H1 (cell line): ENCODE measurements around the gene EHBP1. TPM values are rescaled to one million over a fixed set of nuclear protein-coding genes. Genes with fewer than 3 reads are reported as not detected.
A peak's percentile ranks its signal among the peaks of the same experiment; 100 is the strongest.

ENCODE experiments used
- EP300 ChIP-seq, 2 experiments: IDR thresholded peaks; 1 replicate in 1 of 2; 2 replicates in 1 of 2; pipeline ENCODE4 v1.6.1; 2011 to 2012; ENCODE audit warnings: low read depth in 2 of 2, low read length in 2 of 2, mild to moderate bottlenecking in 2 of 2, borderline replicate concordance in 1 of 2, inconsistent platforms in 1 of 2, moderate library complexity in 1 of 2
- EZH2 ChIP-seq: fragments of 200-600 bp; sonication (generic); IDR thresholded peaks from 2 replicates; pipeline ENCODE4 v1.7.1; 2012; ENCODE audit warnings: low read depth, mild to moderate bottlenecking, moderate library complexity, low read length, inconsistent platforms; ENCODE audit not compliant: severe bottlenecking
- GABPA ChIP-seq: IDR thresholded peaks from 2 replicates; pipeline ENCODE4 v1.6.1; 2011; ENCODE audit warnings: mild to moderate bottlenecking, low read length, moderate library complexity, borderline replicate concordance; ENCODE audit not compliant: insufficient read depth
- HDAC6 ChIP-seq: IDR thresholded peaks from one replicate; pipeline ENCODE4 v1.7.1; 2012; ENCODE audit warnings: low read depth, mild to moderate bottlenecking, inconsistent platforms, low read length, moderate library complexity
- JUN ChIP-seq: IDR thresholded peaks from 2 replicates; pipeline ENCODE4 v1.6.1; 2011; ENCODE audit warnings: low read depth, mild to moderate bottlenecking, improper control_type of control experiment, low read length
- JUND ChIP-seq: IDR thresholded peaks from 2 replicates; pipeline ENCODE4 v1.6.1; 2011; ENCODE audit warnings: mild to moderate bottlenecking, improper control_type of control experiment, low read length
- KDM4A ChIP-seq: IDR thresholded peaks from one replicate; pipeline ENCODE4 v1.7.1; 2012; ENCODE audit warnings: low read depth, mild to moderate bottlenecking, moderate library complexity, low read length, inconsistent platforms; ENCODE audit not compliant: severe bottlenecking
- NANOG ChIP-seq: IDR thresholded peaks from 2 replicates; pipeline ENCODE4 v1.6.1; 2011; ENCODE audit warnings: low read length, low read depth, mild to moderate bottlenecking, inconsistent platforms; ENCODE audit not compliant: insufficient read depth, poor library complexity, severe bottlenecking
- PHF8 ChIP-seq: fragments of 200-600 bp; sonication (generic); conservative IDR thresholded peaks from 2 replicates; pipeline ENCODE4 v1.7.1; 2012; ENCODE audit warnings: low read depth, mild to moderate bottlenecking, inconsistent platforms, low read length, moderate library complexity
- POLR2A ChIP-seq, 2 experiments: IDR thresholded peaks; 1 replicate in 1 of 2; 2 replicates in 1 of 2; pipeline ENCODE4 v1.6.1; 2011; ENCODE audit warnings: low read depth in 2 of 2, low read length in 2 of 2, mild to moderate bottlenecking in 2 of 2; ENCODE audit errors: control extremely low read depth in 1 of 2
- POU5F1 ChIP-seq: IDR thresholded peaks from 2 replicates; pipeline ENCODE4 v1.6.1; 2011; ENCODE audit warnings: low read depth, mild to moderate bottlenecking, low read length, moderate library complexity
- RFX5 ChIP-seq: IDR thresholded peaks from 2 replicates; pipeline ENCODE4 v1.6.1; 2011; ENCODE audit warnings: low read depth, low read length, improper control_type of control experiment, borderline replicate concordance
- RNF2 ChIP-seq: fragments of 200-900, 300-1000 bp; sonication (generic); IDR thresholded peaks from 2 replicates; pipeline ENCODE4 v1.7.1; 2016; ENCODE audit warnings: borderline replicate concordance, low read depth, mild to moderate bottlenecking, antibody characterized with exemption, low read length; ENCODE audit not compliant: poor library complexity, severe bottlenecking; ENCODE audit errors: missing control alignments
- SIN3A ChIP-seq, 2 experiments: IDR thresholded peaks in 1 of 2; conservative IDR thresholded peaks in 1 of 2; 2 replicates each; pipeline ENCODE4 v1.6.1; 2011 to 2012; ENCODE audit warnings: low read length in 2 of 2, improper control_type of control experiment in 1 of 2, low read depth in 1 of 2, mild to moderate bottlenecking in 1 of 2
- SIRT6 ChIP-seq: IDR thresholded peaks from one replicate; pipeline ENCODE4 v1.7.1; 2012; ENCODE audit warnings: low read length, inconsistent platforms
- SP1 ChIP-seq: IDR thresholded peaks from 2 replicates; pipeline ENCODE4 v1.6.1; 2011; ENCODE audit warnings: low read depth, low read length
- SP4 ChIP-seq: IDR thresholded peaks from 2 replicates; pipeline ENCODE4 v1.6.1; 2012; ENCODE audit warnings: low read length, inconsistent platforms
- TAF7 ChIP-seq: optimal IDR thresholded peaks from 2 replicates; pipeline ENCODE3; 2011; ENCODE audit warnings: low read depth, mild to moderate bottlenecking, inconsistent platforms, low read length, moderate library complexity, borderline replicate concordance
- TBP ChIP-seq: IDR thresholded peaks from 2 replicates; pipeline ENCODE4 v1.6.1; 2011; ENCODE audit warnings: low read depth, low read length, improper control_type of control experiment
- TEAD4 ChIP-seq: IDR thresholded peaks from 2 replicates; pipeline ENCODE4 v1.6.1; 2012; ENCODE audit warnings: low read depth, low read length, inconsistent platforms, mixed read lengths
- YY1 ChIP-seq: IDR thresholded peaks from 2 replicates; pipeline ENCODE4 v1.6.1; 2011; ENCODE audit warnings: low read depth, mild to moderate bottlenecking, low read length
- polyA plus RNA-seq, 7 experiments: library from polyadenylated mRNA; depleted of rRNA in 3 of 7; stranded (reverse) in 5 of 7; unstranded in 2 of 7; fragments of >200 nt in 5 of 7; fragments of 200-250 nt in 2 of 7; gene quantifications; 1 replicate in 5 of 7; 2 replicates in 1 of 7; 4 replicates in 1 of 7; pipeline versions ENCODE4 v1.2.1 to v1.2.3, GENCODE V29; 2011 to 2013; ENCODE audit warnings: missing spikeins in 2 of 7, mixed read lengths in 2 of 7
- total RNA-seq: library from RNA; stranded (reverse); fragmentation: NEBNext Ultra II Directional; extraction: Animal tissue kit (Norgen Biotek cat#: 25700); gene quantifications from 2 replicates; pipeline ENCODE4 v1.2.1, GENCODE V29; 2021
- TF ChIP-seq, protein P1 (sequence below): IDR thresholded peaks from 2 replicates; pipeline ENCODE4 v1.6.1; 2012; ENCODE audit warnings: inconsistent platforms

Gene EHBP1
- total and polyA plus RNA-seq, 2 of the 8 experiments (the other 6 are each of a cell fraction or from before 2014, with no cell fraction given), result 12.0 to 64.1 TPM

DNA sequence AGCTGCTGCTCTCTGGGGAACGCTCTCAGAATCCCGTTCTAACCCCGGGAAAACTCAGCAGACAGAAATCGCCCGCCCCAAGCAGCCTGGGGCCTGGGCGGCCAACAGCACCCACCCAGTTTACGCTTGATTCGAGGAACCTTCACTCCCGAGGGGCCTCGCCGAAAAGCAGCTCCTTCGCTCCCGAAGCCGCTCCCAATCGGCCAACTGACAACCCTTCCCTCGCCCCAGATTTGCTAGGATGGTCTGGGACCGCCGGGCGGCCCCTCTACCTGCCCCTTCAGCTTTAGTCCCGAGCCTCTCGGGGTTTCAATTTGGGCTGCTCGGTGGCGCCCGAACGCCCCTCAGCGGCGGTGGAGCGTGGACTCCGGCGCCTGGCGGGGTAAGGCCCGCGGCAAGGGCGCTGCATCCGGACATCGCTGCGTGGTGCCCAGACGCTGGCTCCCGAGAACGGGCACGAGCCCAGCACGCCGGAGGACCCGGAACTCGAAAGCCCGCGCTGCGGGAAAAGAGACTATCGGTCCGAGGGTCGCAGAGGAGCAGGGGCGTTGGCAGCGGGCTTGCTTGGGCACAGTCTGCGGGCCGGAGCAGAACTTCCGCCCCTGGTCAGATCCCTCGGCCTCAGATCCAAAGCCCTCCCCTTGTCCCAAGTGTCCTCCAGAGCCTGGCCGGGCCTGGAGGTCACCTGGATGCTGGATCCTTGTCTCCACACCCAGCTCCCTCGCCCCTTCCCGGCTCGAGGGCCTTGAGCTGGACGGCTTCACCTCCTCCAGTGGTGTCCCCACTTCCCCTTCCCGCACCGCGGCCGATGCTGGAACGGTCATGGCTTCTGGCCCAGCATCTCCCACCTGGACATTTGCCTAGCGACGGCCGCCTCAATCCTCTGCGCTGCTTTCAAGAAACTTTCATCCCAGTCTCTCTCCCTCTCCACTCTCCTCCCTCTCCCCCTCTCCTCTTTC, 342.1 kb downstream of the EHBP1 start (continued):
- TF ChIP-seq SIN3A (conservative IDR thresholded peaks at IDR 0.05 in 1 of 2, IDR thresholded peaks at IDR 0.05 in 1 of 2; ENCODE audit: low read depth in 1 of 2, low read length in 2 of 2) (peak in 1 of 2 experiments; percentile 47; a peak in 1 of 4 replicates), PHF8 (peak; percentile 11), JUN (no peak), GABPA (0 out of 2 replicates have a peak, but pooled peaks have one; percentile 27), RNF2 (peak; percentile 77), HDAC6 (no peak), TEAD4 (no peak), JUND (no peak), KDM4A (peak; percentile 92), TAF7 (no peak), EP300 (IDR thresholded peaks at IDR 0.05; ENCODE audit: borderline replicate concordance in 1 of 2, low read depth in 2 of 2, low read length in 2 of 2) (no peak), EZH2 (peak; percentile 2), SP1 (no peak), POLR2A (IDR thresholded peaks at IDR 0.05; ENCODE audit: control extremely low read depth in 1 of 2, low read depth in 2 of 2, low read length in 2 of 2) (no peak), RFX5 (no peak), NANOG (no peak), POU5F1 (no peak), TBP (no peak), SP4 (no peak), YY1 (no peak), SIRT6 (no peak)
- TF ChIP-seq, protein P1, sequence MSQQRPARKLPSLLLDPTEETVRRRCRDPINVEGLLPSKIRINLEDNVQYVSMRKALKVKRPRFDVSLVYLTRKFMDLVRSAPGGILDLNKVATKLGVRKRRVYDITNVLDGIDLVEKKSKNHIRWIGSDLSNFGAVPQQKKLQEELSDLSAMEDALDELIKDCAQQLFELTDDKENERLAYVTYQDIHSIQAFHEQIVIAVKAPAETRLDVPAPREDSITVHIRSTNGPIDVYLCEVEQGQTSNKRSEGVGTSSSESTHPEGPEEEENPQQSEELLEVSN, result peak; percentile 85
